ENCODE measurements around the gene JMJD6.

Gene JMJD6

GRCh38 chr17:76696763-76697701 lies 29.4 kb downstream of the JMJD6 start:
- no peak for DNase-seq

DNA sequence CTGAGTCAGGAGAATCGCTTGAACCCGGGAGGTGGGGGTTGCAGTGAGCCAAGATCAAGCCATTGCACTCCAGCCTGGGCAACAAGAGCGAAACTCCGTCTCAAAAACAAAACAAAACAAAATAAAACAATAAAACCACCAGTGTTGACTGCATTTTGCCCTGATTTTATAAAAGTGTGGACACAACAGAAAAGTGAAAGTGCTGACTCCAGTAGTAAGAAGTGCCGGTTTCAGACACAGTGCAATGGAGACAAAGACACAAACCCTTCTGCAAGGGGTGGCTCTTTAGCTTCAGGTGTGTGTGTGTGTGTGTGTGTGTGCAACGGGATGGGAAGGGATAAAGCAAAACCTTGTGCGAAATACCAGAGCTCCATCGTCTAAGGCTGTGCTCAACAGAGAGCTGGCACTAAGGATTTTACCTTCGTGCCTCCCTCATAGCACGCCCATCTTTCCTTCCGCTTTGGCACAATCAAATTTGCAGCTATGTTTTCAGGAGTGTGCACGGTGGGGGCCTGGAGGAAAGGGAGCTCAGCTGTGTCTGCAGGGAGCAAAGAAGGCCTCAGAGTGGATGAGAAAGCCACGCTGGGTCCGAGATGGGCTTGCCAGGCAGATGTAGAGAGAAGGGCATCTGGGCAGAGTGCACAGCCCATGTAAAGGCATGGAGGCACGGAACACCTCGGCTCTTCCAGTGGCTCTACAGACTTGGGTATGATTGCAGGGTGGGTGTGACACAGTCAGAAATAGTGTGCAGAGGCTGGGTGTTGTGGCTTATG lies 31.2 kb downstream of the JMJD6 start:
- no peak for DNase-seq

GRCh38 chr17:76691379-76692191 lies 34.8 kb downstream of the JMJD6 start:
- DNase-seq, result no peak

- no peak for DNase-seq
Measured at GRCh38 chr17:76690596-76691280, 35.7 kb downstream of the JMJD6 start.

GRCh38 chr17:76689859-76690258 lies 36.5 kb downstream of the JMJD6 start:
- DNase-seq, result no peak

GRCh38 chr17:76688165-76688622 lies 38.2 kb downstream of the JMJD6 start:
- no peak for DNase-seq

DNA sequence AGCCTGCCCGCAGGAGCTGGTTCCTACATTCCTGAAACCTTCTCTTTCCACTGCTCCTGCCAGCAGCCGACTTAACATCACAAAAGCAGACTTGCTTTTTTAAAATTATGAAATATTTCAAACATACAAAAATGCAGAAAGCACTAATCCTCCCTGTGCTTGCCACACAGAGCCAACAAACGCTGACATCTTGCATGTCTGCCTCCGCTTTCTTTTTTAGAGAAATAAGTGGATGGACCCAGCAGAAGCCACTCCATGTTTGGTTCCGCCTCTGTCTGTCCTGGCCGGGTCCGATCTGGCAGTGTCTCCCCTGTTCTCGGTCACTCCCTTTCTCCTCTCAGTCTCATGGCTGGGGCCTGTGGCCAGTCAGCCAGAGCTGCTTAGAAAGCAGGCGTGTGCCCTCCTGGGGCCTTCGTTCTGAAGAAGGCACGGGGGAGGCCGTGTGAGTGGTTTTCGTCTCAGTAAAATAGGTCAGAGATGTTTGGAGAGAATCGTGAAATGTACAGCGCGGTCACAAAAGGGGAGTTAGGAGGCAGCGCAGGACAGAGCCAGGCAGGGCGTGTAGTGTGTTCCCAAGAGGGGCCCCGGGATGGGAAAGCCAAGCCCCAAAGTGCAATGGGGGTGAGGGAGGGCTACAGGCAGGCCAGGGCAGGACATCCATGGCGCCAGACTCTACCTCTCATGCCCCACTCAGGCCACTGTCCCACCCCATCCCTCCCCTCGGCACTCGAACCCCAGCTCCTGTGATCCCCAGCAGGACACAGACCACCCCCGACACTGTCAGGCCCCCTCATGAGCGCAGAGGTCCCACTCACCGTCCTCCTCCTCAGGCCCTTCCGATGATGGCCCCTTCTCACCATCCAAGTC lies 38.9 kb downstream of the JMJD6 start:
- no peak for DNase-seq

- DNase-seq, result no peak
Measured at GRCh38 chr17:76686538-76687297, 39.7 kb downstream of the JMJD6 start.

DNA sequence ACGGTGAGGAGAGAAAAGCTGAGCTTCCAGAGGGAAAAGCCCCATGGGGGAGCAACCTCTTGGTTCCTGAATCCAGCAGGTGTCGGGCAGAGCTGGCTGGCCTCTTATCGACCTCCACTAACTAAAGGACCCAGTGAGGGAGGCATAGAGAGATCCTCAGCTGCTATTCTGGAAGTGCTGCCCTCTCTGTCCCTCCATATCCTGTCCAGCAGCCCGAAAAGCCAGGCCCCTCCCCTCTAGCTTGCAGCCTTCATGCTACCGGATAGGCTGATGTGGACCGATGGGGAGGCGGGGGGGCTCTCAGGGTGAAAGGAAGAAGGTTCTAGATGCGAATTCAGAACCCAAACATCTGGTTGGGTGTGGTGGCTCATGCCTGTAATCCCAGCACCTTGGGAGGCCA lies 40.6 kb downstream of the JMJD6 start:
- DNase-seq, result no peak

DNA sequence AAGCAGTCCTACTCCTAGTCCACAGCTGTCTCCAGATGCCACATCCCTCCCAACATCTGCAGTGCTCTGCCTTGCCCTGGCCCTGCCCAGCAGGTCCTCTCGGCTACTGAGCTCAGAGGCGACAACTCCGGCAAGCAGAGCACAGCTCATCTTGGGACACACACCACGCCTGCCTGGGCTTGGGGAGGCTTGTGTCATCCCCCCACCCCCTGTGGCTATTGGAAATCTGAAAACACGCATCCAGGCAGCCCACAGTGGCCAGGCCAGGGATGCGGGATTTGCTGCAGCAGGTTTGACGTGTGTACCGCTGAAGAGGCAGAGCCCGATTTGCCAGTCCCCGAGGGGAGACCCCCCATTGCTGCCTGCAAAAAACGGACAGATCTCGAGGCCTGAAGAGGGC lies 41.0 kb downstream of the JMJD6 start:
- no peak for DNase-seq

DNA sequence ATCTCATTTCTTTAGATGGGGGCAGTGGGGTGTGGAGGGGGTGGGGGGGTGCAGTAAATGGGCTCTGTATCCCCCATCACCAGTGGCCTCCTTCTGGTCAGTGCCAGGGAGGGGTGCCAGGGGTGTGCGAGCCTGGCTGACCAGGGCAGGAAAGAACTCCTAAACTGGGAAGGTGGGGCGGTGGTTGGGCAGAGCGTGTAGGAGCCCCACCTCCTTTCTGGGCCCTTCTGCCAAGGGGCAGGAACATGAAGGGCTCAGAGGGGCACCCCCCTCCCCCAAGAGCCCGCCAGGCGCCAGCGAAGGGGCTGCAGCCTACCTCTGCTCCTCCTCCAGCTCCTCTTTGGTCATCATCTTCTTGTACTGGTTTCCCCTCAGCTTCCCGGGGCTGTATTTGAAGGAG lies 41.6 kb downstream of the JMJD6 start:
- no peak for DNase-seq

DNA sequence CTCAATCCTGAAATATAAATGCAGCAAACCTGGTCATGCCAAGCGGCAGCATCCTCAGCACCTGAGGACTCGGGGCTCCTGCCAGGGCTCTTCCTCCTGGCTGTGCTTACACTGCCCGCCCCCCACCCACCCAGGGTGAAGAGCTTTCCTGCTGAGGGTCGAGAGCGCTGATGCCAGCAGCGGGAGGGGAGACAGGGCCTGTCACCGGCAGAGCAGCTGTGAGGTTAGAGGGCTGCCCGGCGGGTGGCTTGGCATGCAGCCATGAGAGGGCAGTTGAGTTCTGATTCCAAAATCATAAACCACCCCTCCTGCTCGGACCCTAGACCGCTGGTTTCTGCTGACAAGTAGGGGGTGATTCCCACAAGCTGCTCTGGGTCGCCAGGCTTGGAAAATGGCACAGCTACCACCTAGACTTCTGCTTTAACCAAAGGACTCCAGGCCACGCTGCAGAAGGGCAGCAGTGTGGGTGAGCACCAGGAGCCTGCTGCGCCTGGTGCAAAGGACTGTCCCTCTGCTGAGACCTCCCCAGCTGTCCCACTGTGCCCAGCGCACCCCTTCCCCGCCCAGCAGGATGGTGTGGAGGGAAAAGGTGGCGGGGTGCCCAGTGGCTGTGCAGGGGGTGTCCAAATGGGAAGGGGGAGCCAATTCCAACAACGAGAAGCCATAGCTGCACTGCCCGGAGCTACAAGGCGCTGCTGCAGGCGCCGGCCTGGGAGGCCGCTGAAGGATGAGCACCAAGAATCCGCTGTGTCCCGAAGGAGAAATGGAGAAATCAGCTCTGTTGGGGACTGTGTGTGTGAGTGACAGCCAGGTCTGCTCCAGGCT lies 42.3 kb downstream of the JMJD6 start:
- no peak for DNase-seq

DNA sequence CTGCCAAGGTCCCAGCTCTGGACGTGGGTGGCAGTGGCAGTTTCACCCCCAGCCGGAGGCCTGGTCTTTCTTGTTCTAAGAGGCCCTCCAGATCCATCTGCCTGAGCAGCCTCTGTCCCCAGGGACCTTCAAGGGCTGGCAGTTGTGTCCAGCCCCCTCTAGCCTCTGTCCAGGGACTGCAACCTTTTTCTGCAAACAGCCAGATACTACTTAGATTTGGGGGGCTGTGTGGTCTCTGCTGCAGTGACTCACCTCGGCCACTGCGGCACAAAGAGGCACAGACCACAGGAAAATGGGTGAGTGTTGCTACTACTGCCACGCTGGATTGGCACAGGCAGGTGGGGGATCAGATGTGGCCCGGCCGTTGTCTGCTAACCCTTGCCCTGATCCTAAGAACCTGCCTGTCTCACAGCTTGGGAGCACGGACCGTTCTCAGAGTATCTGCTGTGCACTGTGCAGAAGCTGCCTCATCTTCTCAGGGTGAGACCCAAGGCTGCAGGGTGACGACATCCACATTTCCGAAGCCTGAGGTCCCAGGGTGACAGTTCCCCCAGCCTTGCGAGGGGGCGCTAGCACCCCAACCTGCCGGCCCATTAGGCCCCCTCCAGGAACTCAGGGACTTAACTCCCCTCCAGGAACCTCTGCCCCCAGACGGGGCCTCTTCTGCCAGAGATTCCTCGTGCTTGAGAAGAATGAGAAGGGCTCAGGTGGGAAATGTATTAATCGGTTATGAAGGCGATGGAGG lies 43.2 kb downstream of the JMJD6 start:
- DNase-seq, result no peak

- no peak for DNase-seq
Measured at GRCh38 chr17:76682296-76682695, 44.1 kb downstream of the JMJD6 start.

GRCh38 chr17:76681222-76682137 lies 44.9 kb downstream of the JMJD6 start:
- peak; percentile 78 for DNase-seq

DNA sequence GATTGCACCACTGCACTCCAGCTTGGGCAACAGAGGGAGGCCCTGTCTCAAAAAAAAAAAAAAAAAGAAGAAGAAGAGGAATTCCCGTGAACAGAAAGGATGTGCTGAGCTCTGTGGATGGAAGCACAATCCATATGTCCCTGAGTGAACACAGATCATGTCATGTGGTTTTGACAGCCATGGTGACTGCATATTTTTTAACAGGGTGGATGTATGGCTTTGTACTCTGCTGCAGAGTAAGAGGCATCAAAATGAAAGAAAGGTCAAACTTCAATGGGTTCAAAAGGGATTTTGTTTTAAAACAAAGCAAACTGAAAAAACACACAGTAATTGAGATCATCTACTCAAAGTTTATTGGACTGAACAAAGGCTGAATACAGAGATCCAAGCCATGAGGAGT lies 47.2 kb downstream of the JMJD6 start:
- DNase-seq, result no peak

DNA sequence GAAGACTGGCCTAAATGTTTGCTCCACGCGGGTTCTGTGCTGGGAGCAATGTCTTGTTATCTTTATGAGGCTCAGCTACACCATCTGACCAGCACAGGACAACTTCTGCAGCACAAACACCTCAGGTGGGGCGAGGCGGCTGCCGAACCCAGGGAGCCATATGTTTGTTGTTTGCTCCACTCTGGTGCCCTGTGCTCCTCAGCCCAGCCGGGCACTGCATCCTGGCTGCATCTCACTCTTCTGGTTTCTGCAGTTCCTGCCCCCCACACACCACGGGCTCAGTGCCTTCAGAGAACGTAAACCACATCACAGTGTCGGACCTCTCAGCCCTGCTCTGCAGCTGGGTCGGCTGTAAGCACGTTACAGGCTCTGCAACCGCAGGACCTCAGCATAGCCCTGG lies 48.1 kb downstream of the JMJD6 start:
- no peak for DNase-seq

GRCh38 chr17:76677406-76677805 lies 49.0 kb downstream of the JMJD6 start:
- DNase-seq, result no peak
